A549 (cell line): ENCODE data around the gene AFDN.

Experiments used
- EP300 ChIP-seq, 2 experiments: fragments of >200 bp; sonication (Bioruptor Twin); formaldehyde crosslinking; IDR thresholded peaks; 2 replicates in 1 of 2; 3 replicates in 1 of 2; pipeline ENCODE4 v1.6.1; 2016 to 2017
- POLR2AphosphoS2 ChIP-seq: conservative IDR thresholded peaks from 2 replicates; pipeline ENCODE4 v1.6.1; 2012; ENCODE audit warnings: low read length, improper control_type of control experiment, inconsistent platforms
- RAD21 ChIP-seq, 2 experiments: fragments of >200 bp in 1 of 2; sonication (Bioruptor Twin) in 1 of 2; formaldehyde crosslinking in 1 of 2; IDR thresholded peaks in 1 of 2; conservative IDR thresholded peaks in 1 of 2; 2 replicates in 1 of 2; 3 replicates in 1 of 2; pipeline ENCODE4 v1.6.1; 2012 to 2018; ENCODE audit warnings: inconsistent platforms in 1 of 2
- RFX5 ChIP-seq: fragments of 450-650 bp; IDR thresholded peaks from 2 replicates; pipeline ENCODE4 v1.7.1; 2014; ENCODE audit warnings: antibody characterized with exemption, mild to moderate bottlenecking, moderate library complexity
- SMC3 ChIP-seq: fragments of >200 bp; sonication (Bioruptor Twin); formaldehyde crosslinking; IDR thresholded peaks from 3 replicates; pipeline ENCODE4 v1.6.1; 2018; ENCODE audit warnings: inconsistent platforms
- TF ChIP-seq, protein P1 (sequence below): fragments of >200 bp; sonication (Bioruptor Twin); formaldehyde crosslinking; IDR thresholded peaks from 3 replicates; pipeline ENCODE4 v1.5.1; 2016
- TF ChIP-seq, protein P2 (sequence below): fragments of 200-600 bp; sonication (generic); IDR thresholded peaks from 2 replicates; pipeline ENCODE4 v1.6.1; 2016; ENCODE audit warnings: antibody characterized with exemption, mild to moderate bottlenecking, moderate library complexity

DNA sequence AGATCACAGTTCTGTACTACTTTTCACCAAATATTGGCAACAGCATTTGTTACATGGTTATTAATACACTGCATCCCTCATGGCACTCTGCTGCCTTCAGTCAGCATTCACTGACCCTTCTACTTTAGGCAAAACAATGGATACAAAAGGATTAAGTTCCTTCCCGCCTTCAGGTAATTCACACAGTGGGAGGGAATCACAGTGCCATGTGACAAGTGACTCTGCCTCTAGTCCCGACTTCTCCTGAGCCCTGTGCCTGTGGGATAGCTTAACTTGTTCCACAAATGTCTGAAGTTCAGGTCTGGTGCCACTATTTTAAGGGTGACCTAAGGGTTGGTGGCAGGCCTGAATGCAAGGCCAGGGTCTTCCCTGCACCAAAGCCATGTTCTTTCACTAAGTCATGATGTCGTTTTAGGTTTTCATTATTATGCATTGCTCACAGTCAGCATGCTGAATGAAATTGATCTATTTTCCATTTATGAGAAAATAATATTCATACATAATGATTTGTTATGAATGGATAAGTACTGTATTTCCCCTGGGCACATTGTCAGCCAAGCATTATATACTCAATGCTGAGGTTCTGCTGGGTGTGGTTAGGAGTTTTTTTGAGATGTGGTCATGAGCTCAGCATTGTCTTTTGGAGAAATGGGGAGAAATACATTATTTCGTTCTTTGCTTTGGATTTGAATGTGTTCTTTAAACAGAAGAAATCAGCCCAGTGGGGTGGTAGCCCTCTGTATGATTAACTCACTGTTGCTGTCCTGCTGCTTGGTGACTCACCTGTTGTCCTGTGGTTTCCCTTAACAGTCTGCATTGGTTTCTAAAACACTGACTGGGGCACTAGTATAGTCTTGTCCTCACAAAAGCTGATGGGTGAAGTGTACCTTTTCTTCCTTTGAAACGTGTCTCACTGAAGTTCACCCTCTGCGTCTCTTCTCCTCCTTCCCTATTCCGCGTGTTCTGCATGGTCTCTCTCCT is 66.4 kb downstream of the AFDN start:
- TF ChIP-seq RAD21 (conservative IDR thresholded peaks at IDR 0.05 in 1 of 2, IDR thresholded peaks at IDR 0.05 in 1 of 2) = no peak
- TF ChIP-seq, protein P1, sequence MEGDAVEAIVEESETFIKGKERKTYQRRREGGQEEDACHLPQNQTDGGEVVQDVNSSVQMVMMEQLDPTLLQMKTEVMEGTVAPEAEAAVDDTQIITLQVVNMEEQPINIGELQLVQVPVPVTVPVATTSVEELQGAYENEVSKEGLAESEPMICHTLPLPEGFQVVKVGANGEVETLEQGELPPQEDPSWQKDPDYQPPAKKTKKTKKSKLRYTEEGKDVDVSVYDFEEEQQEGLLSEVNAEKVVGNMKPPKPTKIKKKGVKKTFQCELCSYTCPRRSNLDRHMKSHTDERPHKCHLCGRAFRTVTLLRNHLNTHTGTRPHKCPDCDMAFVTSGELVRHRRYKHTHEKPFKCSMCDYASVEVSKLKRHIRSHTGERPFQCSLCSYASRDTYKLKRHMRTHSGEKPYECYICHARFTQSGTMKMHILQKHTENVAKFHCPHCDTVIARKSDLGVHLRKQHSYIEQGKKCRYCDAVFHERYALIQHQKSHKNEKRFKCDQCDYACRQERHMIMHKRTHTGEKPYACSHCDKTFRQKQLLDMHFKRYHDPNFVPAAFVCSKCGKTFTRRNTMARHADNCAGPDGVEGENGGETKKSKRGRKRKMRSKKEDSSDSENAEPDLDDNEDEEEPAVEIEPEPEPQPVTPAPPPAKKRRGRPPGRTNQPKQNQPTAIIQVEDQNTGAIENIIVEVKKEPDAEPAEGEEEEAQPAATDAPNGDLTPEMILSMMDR = no peak
- no peak for TF ChIP-seq POLR2AphosphoS2
- TF ChIP-seq, protein P2, sequence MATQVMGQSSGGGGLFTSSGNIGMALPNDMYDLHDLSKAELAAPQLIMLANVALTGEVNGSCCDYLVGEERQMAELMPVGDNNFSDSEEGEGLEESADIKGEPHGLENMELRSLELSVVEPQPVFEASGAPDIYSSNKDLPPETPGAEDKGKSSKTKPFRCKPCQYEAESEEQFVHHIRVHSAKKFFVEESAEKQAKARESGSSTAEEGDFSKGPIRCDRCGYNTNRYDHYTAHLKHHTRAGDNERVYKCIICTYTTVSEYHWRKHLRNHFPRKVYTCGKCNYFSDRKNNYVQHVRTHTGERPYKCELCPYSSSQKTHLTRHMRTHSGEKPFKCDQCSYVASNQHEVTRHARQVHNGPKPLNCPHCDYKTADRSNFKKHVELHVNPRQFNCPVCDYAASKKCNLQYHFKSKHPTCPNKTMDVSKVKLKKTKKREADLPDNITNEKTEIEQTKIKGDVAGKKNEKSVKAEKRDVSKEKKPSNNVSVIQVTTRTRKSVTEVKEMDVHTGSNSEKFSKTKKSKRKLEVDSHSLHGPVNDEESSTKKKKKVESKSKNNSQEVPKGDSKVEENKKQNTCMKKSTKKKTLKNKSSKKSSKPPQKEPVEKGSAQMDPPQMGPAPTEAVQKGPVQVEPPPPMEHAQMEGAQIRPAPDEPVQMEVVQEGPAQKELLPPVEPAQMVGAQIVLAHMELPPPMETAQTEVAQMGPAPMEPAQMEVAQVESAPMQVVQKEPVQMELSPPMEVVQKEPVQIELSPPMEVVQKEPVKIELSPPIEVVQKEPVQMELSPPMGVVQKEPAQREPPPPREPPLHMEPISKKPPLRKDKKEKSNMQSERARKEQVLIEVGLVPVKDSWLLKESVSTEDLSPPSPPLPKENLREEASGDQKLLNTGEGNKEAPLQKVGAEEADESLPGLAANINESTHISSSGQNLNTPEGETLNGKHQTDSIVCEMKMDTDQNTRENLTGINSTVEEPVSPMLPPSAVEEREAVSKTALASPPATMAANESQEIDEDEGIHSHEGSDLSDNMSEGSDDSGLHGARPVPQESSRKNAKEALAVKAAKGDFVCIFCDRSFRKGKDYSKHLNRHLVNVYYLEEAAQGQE = no peak
- no peak for TF ChIP-seq SMC3
- no peak for TF ChIP-seq RFX5
- no peak for TF ChIP-seq EP300 (IDR thresholded peaks at IDR 0.05)
